ENCODE data around the gene RABL3.

DNA sequence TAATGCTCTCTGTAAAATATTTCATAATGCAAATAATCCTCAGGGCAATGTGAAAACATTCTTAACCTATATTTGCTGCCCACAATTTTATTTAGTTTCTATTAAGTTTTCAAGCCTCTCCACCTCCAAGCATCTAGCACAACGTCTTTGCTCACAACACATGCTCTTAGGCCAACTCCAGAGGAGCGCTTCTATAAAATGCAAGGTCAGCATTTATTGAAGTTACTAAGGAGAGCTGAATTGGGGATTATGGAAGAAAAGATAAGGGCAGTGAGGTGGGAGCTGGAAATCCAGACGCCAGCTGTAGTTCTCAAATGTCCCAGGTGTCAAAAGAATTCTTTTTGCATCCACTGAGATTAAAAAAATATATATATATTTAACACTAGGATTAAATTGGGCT, 996 bp downstream of the RABL3 start:
- TF ChIP-seq POLR2AphosphoS5 (IDR thresholded peaks at IDR 0.05; ENCODE audit: low read depth, low read length): no peak
- TF ChIP-seq, protein P1, sequence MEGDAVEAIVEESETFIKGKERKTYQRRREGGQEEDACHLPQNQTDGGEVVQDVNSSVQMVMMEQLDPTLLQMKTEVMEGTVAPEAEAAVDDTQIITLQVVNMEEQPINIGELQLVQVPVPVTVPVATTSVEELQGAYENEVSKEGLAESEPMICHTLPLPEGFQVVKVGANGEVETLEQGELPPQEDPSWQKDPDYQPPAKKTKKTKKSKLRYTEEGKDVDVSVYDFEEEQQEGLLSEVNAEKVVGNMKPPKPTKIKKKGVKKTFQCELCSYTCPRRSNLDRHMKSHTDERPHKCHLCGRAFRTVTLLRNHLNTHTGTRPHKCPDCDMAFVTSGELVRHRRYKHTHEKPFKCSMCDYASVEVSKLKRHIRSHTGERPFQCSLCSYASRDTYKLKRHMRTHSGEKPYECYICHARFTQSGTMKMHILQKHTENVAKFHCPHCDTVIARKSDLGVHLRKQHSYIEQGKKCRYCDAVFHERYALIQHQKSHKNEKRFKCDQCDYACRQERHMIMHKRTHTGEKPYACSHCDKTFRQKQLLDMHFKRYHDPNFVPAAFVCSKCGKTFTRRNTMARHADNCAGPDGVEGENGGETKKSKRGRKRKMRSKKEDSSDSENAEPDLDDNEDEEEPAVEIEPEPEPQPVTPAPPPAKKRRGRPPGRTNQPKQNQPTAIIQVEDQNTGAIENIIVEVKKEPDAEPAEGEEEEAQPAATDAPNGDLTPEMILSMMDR (IDR thresholded peaks at IDR 0.05): no peak
